HepG2 (cell line): Measurements from ENCODE around the gene ZKSCAN3. TPM values are rescaled to one million over a fixed set of nuclear protein-coding genes. Genes with fewer than 3 reads are reported as not detected.

ENCODE experiments used
- ATAD3A ChIP-seq: sonication (generic); formaldehyde crosslinking; IDR thresholded peaks from 2 replicates; pipeline ENCODE4 v1.4.0; 2020; ENCODE audit warnings: missing genetic modification reagents
- ETV5 ChIP-seq: IDR thresholded peaks from 2 replicates; pipeline ENCODE4 v1.6.1; 2018; ENCODE audit warnings: missing biosample characterization, missing genetic modification reagents, inconsistent platforms, borderline replicate concordance
- HES4 ChIP-seq: sonication (generic); formaldehyde crosslinking; IDR thresholded peaks from 2 replicates; pipeline ENCODE4 v1.9.0; 2021; ENCODE audit warnings: mild to moderate bottlenecking, missing genetic modification reagents, borderline replicate concordance
- HOXD1 ChIP-seq: sonication (generic); formaldehyde crosslinking; IDR thresholded peaks from 2 replicates; pipeline ENCODE4 v1.5.0; 2020; ENCODE audit warnings: missing genetic modification reagents
- JUN ChIP-seq: sonication (generic); formaldehyde crosslinking; IDR thresholded peaks from 2 replicates; pipeline ENCODE4 v1.4.0; 2020; ENCODE audit warnings: mild to moderate bottlenecking, missing genetic modification reagents
- NCOA2 ChIP-seq: sonication (generic); formaldehyde crosslinking; IDR thresholded peaks from 2 replicates; pipeline ENCODE4 v1.8.0; 2022; ENCODE audit warnings: inconsistent platforms
- SP5 ChIP-seq: IDR thresholded peaks from 2 replicates; pipeline ENCODE4 v1.6.1; 2016; ENCODE audit warnings: low read depth, borderline replicate concordance
- TAF15 ChIP-seq: fragments of 200-400 bp; formaldehyde crosslinking; IDR thresholded peaks from one replicate; pipeline ENCODE4 v1.6.1; 2018; ENCODE audit warnings: mild to moderate bottlenecking, low read depth, low read length; ENCODE audit not compliant: poor library complexity, severe bottlenecking
- XRCC5 ChIP-seq: fragments of 200-400 bp; formaldehyde crosslinking; optimal IDR thresholded peaks from 2 replicates; pipeline ENCODE3; 2017; ENCODE audit warnings: mild to moderate bottlenecking, low read length
- ZBTB38 ChIP-seq: sonication (generic); formaldehyde crosslinking; IDR thresholded peaks from 2 replicates; pipeline ENCODE4 v1.5.1; 2020; ENCODE audit warnings: mild to moderate bottlenecking, missing genetic modification reagents
- ZNF124 ChIP-seq: sonication (generic); formaldehyde crosslinking; IDR thresholded peaks from 2 replicates; pipeline ENCODE4 v1.4.0; 2020; ENCODE audit warnings: missing genetic modification reagents
- ZNF224 ChIP-seq: sonication (generic); formaldehyde crosslinking; IDR thresholded peaks from 2 replicates; pipeline ENCODE4 v1.5.0; 2020; ENCODE audit warnings: mild to moderate bottlenecking, missing genetic modification reagents
- ZNF383 ChIP-seq: sonication (generic); formaldehyde crosslinking; IDR thresholded peaks from 2 replicates; pipeline ENCODE4 v1.4.0; 2020; ENCODE audit warnings: missing genetic modification reagents, mild to moderate bottlenecking, borderline replicate concordance
- ZNF564 ChIP-seq: sonication (generic); formaldehyde crosslinking; IDR thresholded peaks from 2 replicates; pipeline ENCODE4 v1.8.1; 2023; ENCODE audit warnings: mild to moderate bottlenecking, missing genetic modification reagents
- ZNF570 ChIP-seq: sonication (generic); formaldehyde crosslinking; IDR thresholded peaks from 2 replicates; pipeline ENCODE4 v1.4.0; 2020; ENCODE audit warnings: mild to moderate bottlenecking, missing genetic modification reagents, borderline replicate concordance
- ZNF589 ChIP-seq: sonication (generic); formaldehyde crosslinking; conservative IDR thresholded peaks from 2 replicates; pipeline ENCODE4 v1.8.0; 2022; ENCODE audit warnings: mild to moderate bottlenecking, moderate library complexity, missing genetic modification reagents
- ZNF652 ChIP-seq: IDR thresholded peaks from 2 replicates; pipeline ENCODE4 v1.6.1; 2016; ENCODE audit warnings: low read depth, borderline replicate concordance
- ZNF792 ChIP-seq: IDR thresholded peaks from 2 replicates; pipeline ENCODE4 v1.6.1; 2016
- polyA plus RNA-seq, 8 experiments: library from polyadenylated mRNA; depleted of rRNA in 3 of 8; stranded (reverse) in 7 of 8; unstranded in 1 of 8; fragments of >200 nt; fragmentation: Illumina TruSeq in 4 of 8; extraction: Trizol in 4 of 8; gene quantifications; 2 replicates each; pipeline versions ENCODE4 v1.2.1 to v1.2.3, GENCODE V29; 2011 to 2016; ENCODE audit warnings: low read depth in 4 of 8, missing spikeins in 1 of 8, mixed read lengths in 1 of 8; ENCODE audit not compliant: insufficient read depth in 1 of 8
- total RNA-seq, 5 experiments: library from RNA; depleted of rRNA; stranded (reverse); fragments of >200 nt; fragmentation: Illumina TruSeq; extraction: Trizol; gene quantifications; 2 replicates each; pipeline ENCODE4 v1.2.3, GENCODE V29; 2016; ENCODE audit warnings: low read depth in 1 of 5
- TF ChIP-seq, protein P1 (sequence below): IDR thresholded peaks from 2 replicates; pipeline ENCODE4 v1.6.1; 2018; ENCODE audit warnings: missing genetic modification reagents
- TF ChIP-seq, protein P2 (sequence below): IDR thresholded peaks from 2 replicates; pipeline ENCODE4 v1.6.1; 2016; ENCODE audit warnings: mild to moderate bottlenecking
- TF ChIP-seq, protein P3 (sequence below): IDR thresholded peaks from 2 replicates; pipeline ENCODE4 v1.6.1; 2016; ENCODE audit warnings: missing biosample characterization, missing genetic modification reagents, low read depth
- TF ChIP-seq, protein P4 (sequence below): IDR thresholded peaks from 2 replicates; pipeline ENCODE4 v1.4.0; 2020; ENCODE audit warnings: mild to moderate bottlenecking, missing genetic modification reagents

ZKSCAN3 gene
- total and polyA plus RNA-seq, 2 of the 13 experiments (the other 11 are each of a cell fraction or from before 2014, with no cell fraction given), result 3.3 to 7.4 TPM

DNA sequence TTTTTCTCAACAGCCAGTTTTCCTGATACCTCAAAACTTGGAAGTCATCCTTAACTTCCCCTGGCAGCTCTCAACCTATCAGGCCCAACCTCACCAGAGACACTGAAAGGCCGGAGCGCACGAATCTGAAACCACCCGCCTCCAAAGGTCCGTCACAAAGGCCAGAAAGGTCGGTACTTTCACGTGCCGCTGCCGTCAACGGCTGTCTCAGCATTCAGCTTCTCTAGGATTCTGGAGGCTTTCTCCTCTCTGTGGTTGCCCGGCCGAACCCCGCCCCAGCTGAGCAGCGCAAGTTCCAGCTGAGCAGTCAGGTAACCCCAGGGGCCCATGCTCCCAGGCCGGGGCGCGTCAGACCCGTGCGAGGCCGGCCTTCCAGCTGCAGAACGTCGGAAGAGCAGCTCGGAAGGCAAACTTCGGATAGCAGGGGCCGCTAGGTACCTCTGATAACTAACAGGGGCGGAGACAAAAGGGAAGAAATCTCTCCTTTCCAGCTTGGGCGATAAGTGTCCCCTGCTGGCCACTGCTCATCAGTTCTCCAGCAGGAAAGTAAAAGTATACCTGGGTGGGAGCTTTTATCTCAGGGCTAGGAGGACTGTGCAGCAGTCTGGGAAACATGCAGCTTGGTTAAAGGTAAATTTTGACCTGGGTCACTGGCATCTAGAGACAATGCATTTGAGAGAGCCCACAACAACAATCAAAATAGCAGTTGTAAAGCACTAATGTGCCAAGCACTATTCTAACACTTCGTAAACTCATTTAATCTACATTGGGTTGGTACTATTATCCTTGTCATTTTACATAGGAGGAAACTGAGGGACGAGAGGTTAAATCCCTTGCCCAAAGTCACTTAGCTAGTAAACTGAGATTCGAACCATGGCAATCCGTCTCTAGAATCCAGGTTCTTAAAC lies 33.7 kb downstream of the ZKSCAN3 start (continued):
- TF ChIP-seq ZNF652 (CRISPR knock-in tag) (peak; percentile 76; the same call in 1 of the 2 replicates), ZNF124 (peak; percentile 85; the same call in 1 of the 2 replicates), XRCC5 (peak; percentile 95), ZBTB38 (CRISPR knock-in tag) (peak; percentile 82), ZNF570 (no peak), TAF15 (no peak), ETV5 (CRISPR knock-in tag) (no peak), ZNF792 (CRISPR knock-in tag) (peak; percentile 97), HOXD1 (CRISPR knock-in tag) (peak; percentile 65; the same call in 1 of the 2 replicates), ZNF383 (CRISPR knock-in tag) (no peak; the same call in 1 of the 2 replicates), ZNF224 (peak; percentile 67; the same call in 1 of the 2 replicates), HES4 (CRISPR knock-in tag) (no peak; the same call in 1 of the 2 replicates), SP5 (CRISPR knock-in tag) (peak; percentile 11; the same call in 1 of the 2 replicates), ZNF589 (CRISPR knock-in tag) (0 out of 2 replicates have a peak, but pooled peaks have one; percentile 75), ATAD3A (no peak), JUN (CRISPR knock-in tag) (no peak), NCOA2 (peak; percentile 63), ZNF564 (peak; percentile 62; the same call in 1 of the 2 replicates)
- TF ChIP-seq, protein P1, sequence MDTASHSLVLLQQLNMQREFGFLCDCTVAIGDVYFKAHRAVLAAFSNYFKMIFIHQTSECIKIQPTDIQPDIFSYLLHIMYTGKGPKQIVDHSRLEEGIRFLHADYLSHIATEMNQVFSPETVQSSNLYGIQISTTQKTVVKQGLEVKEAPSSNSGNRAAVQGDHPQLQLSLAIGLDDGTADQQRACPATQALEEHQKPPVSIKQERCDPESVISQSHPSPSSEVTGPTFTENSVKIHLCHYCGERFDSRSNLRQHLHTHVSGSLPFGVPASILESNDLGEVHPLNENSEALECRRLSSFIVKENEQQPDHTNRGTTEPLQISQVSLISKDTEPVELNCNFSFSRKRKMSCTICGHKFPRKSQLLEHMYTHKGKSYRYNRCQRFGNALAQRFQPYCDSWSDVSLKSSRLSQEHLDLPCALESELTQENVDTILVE (CRISPR knock-in tag), result peak; percentile 79; the same call in 1 of the 2 replicates
- TF ChIP-seq, protein P2, sequence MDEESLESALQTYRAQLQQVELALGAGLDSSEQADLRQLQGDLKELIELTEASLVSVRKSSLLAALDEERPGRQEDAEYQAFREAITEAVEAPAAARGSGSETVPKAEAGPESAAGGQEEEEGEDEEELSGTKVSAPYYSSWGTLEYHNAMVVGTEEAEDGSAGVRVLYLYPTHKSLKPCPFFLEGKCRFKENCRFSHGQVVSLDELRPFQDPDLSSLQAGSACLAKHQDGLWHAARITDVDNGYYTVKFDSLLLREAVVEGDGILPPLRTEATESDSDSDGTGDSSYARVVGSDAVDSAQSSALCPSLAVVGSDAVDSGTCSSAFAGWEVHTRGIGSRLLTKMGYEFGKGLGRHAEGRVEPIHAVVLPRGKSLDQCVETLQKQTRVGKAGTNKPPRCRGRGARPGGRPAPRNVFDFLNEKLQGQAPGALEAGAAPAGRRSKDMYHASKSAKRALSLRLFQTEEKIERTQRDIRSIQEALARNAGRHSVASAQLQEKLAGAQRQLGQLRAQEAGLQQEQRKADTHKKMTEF (CRISPR knock-in tag), result peak; percentile 92
- TF ChIP-seq, protein P3, sequence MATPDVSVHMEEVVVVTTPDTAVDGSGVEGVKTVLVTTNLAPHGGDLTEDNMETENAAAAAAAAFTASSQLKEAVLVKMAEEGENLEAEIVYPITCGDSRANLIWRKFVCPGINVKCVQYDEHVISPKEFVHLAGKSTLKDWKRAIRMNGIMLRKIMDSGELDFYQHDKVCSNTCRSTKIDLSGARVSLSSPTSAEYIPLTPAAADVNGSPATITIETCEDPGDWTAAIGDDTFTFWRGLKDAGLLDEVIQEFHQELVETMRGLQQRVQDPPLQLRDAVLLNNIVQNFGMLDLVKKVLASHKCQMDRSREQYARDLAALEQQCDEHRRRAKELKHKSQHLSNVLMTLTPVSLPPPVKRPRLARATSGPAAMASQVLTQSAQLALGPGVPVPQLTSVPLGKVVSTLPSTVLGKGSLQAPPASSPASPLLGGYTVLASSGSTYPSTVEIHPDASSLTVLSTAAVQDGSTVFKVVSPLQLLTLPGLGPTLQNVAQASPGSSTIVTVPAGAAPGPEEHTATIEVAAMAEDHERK (CRISPR knock-in tag), result peak; percentile 53; the same call in 1 of the 2 replicates
- TF ChIP-seq, protein P4, sequence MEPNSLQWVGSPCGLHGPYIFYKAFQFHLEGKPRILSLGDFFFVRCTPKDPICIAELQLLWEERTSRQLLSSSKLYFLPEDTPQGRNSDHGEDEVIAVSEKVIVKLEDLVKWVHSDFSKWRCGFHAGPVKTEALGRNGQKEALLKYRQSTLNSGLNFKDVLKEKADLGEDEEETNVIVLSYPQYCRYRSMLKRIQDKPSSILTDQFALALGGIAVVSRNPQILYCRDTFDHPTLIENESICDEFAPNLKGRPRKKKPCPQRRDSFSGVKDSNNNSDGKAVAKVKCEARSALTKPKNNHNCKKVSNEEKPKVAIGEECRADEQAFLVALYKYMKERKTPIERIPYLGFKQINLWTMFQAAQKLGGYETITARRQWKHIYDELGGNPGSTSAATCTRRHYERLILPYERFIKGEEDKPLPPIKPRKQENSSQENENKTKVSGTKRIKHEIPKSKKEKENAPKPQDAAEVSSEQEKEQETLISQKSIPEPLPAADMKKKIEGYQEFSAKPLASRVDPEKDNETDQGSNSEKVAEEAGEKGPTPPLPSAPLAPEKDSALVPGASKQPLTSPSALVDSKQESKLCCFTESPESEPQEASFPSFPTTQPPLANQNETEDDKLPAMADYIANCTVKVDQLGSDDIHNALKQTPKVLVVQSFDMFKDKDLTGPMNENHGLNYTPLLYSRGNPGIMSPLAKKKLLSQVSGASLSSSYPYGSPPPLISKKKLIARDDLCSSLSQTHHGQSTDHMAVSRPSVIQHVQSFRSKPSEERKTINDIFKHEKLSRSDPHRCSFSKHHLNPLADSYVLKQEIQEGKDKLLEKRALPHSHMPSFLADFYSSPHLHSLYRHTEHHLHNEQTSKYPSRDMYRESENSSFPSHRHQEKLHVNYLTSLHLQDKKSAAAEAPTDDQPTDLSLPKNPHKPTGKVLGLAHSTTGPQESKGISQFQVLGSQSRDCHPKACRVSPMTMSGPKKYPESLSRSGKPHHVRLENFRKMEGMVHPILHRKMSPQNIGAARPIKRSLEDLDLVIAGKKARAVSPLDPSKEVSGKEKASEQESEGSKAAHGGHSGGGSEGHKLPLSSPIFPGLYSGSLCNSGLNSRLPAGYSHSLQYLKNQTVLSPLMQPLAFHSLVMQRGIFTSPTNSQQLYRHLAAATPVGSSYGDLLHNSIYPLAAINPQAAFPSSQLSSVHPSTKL (CRISPR knock-in tag), result peak; percentile 94
